Lower lobe of right lung (tissue), 2 donors: ENCODE data around the gene SLIT3. TPM values are rescaled to one million over a fixed set of nuclear protein-coding genes. Genes with fewer than 3 reads are reported as not detected.

Experiments used
- ATAC-seq, 2 donors: fragments of 200-7000 bp; cut with Tn5 transposase; one replicate each; pipeline ENCODE4 v1.9.1; 2020 to 2022; ENCODE audit warnings: mild to moderate bottlenecking in 2 of 2, moderate library complexity in 2 of 2
- DNase-seq: peaks from one replicate; pipeline ENCODE4 v3.0.0-alpha.2; 2020
- H3K27ac ChIP-seq: fragments of 200-600 bp; one replicate; pipeline ENCODE4 v1.8.0; 2022
- H3K27me3 ChIP-seq: fragments of 200-600 bp; one replicate; pipeline ENCODE4 v1.8.0; 2022; ENCODE audit warnings: low read depth
- H3K36me3 ChIP-seq: fragments of 200-600 bp; one replicate; pipeline ENCODE4 v1.8.0; 2022; ENCODE audit warnings: mild to moderate bottlenecking
- H3K4me1 ChIP-seq: fragments of 200-600 bp; one replicate; pipeline ENCODE4 v1.8.0; 2022
- H3K4me3 ChIP-seq: fragments of 200-600 bp; one replicate; pipeline ENCODE4 v1.8.0; 2022; ENCODE audit warnings: mild to moderate bottlenecking
- H3K9me3 ChIP-seq: fragments of 200-600 bp; one replicate; pipeline ENCODE4 v1.8.0; 2022
- CTCF ChIP-seq: fragments of 200-600 bp; IDR thresholded peaks from one replicate; pipeline ENCODE4 v1.8.0; 2022; ENCODE audit warnings: antibody characterized with exemption, mild to moderate bottlenecking
- intact Hi-C: fragments of 100-400 bp; cut with DNase I; formaldehyde crosslinking; loops from one replicate; pipeline ENCODE4 v1.11.0; 2022
- total RNA-seq: library from RNA; stranded (reverse); fragmentation: NEBNext Ultra II Directional; extraction: Animal tissue kit (Norgen Biotek cat#: 25700); gene quantifications from one replicate; pipeline ENCODE4 v1.2.1, GENCODE V29; 2021
- donor health status: DM: no; HTN: yes; CAD: no; lungs with severe emphysema.

SLIT3 gene
- total RNA-seq, 1 donor from 2014 or later, result 48.6 TPM

DNA sequence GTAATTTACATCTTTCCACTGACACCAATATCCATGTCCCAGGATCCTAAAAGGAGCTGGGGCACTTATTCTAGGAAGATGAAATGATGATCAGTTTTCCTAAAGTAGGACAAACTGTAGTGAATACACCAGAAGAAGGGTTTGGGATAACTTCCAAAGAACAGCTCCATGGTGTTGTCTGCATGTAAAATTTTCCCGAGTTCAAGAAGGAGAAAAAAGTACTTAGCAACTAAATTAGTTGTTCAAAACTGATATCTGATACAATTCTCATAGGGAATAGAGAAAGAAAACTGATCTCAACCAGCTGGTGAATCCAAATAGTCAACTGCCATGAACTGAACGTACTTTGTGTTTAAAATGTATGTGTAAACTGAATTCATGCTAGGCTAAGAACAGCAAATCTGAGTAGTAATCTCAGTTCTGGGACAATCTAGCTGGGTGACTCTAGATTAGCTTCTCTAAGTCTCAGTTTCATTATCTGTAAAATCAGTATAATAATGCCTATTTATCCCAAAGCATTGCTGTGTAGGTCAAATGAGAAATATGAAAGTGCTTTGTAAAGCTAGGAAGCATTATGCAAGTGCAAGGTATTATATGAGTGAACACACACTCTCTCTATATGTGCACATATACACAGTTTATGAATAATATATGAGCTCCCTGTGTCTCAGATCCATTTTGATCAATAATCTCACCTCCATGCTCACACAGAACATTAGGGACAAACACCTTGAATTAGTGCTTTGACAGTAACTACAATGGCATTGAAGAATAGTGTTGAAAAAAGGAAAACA lies 357.7 kb downstream of the SLIT3 start:
- no peak overlapping the region for H3K27ac ChIP-seq
- no peaks in the 10 kb centered on the region for H3K9me3 ChIP-seq
- intact Hi-C loops, result no loop called here
- no peaks in the 10 kb centered on the region for H3K27me3 ChIP-seq
- H3K4me1 ChIP-seq, result no peaks in the 10 kb centered on the region
- no peak overlapping the region for H3K4me3 ChIP-seq
- no peak for TF ChIP-seq CTCF
- H3K36me3 ChIP-seq, result no peaks in the 10 kb centered on the region
- ATAC-seq (no peak), DNase-seq (no peak)

GRCh38 chr5:168941901-168942300 lies 359.0 kb downstream of the SLIT3 start:
- no peak for DNase-seq
- ATAC-seq, result no peak
- Histone ChIP-seq H3K4me1 (no peaks in the 10 kb centered on the region), H3K27me3 (no peaks in the 10 kb centered on the region), H3K4me3 (no peak overlapping the region), H3K36me3 (no peaks in the 10 kb centered on the region), H3K27ac (no peak overlapping the region), H3K9me3 (no peaks in the 10 kb centered on the region)
- no peak for TF ChIP-seq CTCF
- intact Hi-C loops, result no loop called here

- intact Hi-C loops, result no loop called here
- no peak for TF ChIP-seq CTCF
- DNase-seq (no peak), ATAC-seq (no peak)
- Histone ChIP-seq H3K27ac (no peak overlapping the region), H3K36me3 (no peaks in the 10 kb centered on the region), H3K4me3 (no peak overlapping the region), H3K27me3 (no peaks in the 10 kb centered on the region), H3K4me1 (no peaks in the 10 kb centered on the region), H3K9me3 (no peaks in the 10 kb centered on the region)
These were observed 360.2 kb downstream of the SLIT3 start for GRCh38 chr5:168940712-168941111.

DNA sequence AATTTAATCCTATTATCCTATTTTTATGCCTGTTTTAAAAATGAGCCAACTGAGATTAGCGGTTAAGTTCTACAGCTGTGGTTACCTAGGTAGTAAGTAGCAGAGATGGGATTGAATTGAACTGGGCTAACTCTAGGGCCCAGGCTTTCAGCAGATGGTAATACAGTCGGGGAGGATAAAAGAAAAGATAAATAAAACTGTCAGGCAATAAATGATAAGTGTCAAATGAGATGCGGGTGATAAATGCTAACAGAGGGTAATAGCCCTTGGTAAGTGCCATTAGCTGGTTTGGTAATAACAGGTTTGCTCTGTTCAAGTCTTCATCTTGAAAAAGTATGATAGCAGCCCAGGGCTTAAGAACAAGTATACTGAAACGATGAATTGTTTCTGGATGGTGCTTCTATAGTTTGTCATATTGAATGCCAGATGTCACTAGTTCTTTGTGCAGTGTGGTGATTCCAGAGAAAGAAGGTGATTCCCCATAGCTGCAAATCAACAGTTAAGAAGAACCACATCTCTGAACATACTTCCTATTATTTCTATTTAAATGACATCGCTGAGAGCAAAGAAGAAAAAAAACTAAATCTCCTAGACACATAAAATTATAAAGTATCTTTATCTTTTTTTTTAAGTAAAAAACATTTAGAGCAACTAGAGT lies 360.9 kb downstream of the SLIT3 start:
- H3K4me1 ChIP-seq, result no peaks in the 10 kb centered on the region
- DNase-seq (no peak), ATAC-seq (no peak)
- intact Hi-C loops, result no loop called here
- no peaks in the 10 kb centered on the region for H3K36me3 ChIP-seq
- H3K27ac ChIP-seq, result no peak overlapping the region
- no peak for TF ChIP-seq CTCF
- no peaks in the 10 kb centered on the region for H3K27me3 ChIP-seq
- H3K9me3 ChIP-seq, result no peaks in the 10 kb centered on the region
- no peak overlapping the region for H3K4me3 ChIP-seq

GRCh38 chr5:168939156-168939800 lies 361.7 kb downstream of the SLIT3 start:
- no peaks in the 10 kb centered on the region for H3K27me3 ChIP-seq
- H3K4me1 ChIP-seq, result no peaks in the 10 kb centered on the region
- ATAC-seq (no peak), DNase-seq (no peak)
- no peak for TF ChIP-seq CTCF
- H3K36me3 ChIP-seq, result no peaks in the 10 kb centered on the region
- H3K9me3 ChIP-seq, result no peaks in the 10 kb centered on the region
- no peak overlapping the region for H3K27ac ChIP-seq
- intact Hi-C loops, result no loop called here
- no peak overlapping the region for H3K4me3 ChIP-seq
